Activated CD8-positive, alpha-beta memory T cell treated with anti-CD3 and anti-CD28 coated beads, Interleukin-2, amount 50 U/mL, for 4 hours (primary cell): ENCODE measurements around the gene MPO.

ENCODE experiments used
- DNase-seq: peaks from one replicate; pipeline ENCODE4 v3.0.0-alpha.2; 2020

The MPO gene

GRCh38 chr17:58229384-58229783 is 51.4 kb downstream of the MPO start:
- DNase-seq = no peak

GRCh38 chr17:58228679-58229078 is 52.1 kb downstream of the MPO start:
- no peak for DNase-seq

GRCh38 chr17:58227733-58228132 is 53.0 kb downstream of the MPO start:
- no peak for DNase-seq

GRCh38 chr17:58224315-58224714 is 56.4 kb downstream of the MPO start:
- DNase-seq = no peak
